Measurements from ENCODE around the gene GPRIN1.

The GPRIN1 gene

DNA sequence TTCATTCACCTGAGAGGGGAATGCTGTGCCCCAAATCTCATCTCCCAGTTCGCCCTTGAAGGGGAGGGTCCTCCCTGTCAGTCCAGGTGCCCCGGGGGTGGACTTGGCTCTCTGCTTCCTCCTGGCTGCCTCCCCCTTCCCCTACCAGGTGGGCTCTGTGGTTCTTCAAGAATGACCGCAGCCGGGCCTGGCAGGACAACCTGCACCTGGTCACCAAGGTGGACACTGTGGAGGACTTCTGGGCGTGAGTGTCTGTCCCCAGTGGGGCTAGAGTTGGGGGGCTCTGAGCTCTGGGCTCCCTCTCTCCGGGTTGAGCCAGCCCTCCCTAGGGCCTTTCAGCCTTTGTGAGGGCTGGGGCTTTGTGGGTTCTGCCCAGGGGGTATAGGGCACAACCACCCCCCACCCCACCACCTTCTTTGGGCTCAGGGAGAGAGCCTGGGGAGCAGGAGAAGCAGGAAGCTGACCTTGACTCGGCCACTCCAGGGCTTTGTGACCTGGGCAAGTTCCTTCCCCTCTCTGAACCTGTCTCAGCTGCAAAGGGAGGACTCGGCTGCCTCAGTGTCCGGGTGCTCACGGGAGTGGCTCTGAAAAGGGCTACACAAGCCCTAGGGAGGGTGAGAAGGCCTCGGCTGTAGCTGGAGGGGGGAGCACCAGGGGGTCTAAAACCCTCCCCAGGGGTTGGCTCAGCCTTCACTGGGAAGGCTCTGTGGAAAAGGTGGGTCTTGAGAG is 33.7 kb upstream of the GPRIN1 start:
- no peak for DNase-seq (ENCODE audit: low read depth)

DNA sequence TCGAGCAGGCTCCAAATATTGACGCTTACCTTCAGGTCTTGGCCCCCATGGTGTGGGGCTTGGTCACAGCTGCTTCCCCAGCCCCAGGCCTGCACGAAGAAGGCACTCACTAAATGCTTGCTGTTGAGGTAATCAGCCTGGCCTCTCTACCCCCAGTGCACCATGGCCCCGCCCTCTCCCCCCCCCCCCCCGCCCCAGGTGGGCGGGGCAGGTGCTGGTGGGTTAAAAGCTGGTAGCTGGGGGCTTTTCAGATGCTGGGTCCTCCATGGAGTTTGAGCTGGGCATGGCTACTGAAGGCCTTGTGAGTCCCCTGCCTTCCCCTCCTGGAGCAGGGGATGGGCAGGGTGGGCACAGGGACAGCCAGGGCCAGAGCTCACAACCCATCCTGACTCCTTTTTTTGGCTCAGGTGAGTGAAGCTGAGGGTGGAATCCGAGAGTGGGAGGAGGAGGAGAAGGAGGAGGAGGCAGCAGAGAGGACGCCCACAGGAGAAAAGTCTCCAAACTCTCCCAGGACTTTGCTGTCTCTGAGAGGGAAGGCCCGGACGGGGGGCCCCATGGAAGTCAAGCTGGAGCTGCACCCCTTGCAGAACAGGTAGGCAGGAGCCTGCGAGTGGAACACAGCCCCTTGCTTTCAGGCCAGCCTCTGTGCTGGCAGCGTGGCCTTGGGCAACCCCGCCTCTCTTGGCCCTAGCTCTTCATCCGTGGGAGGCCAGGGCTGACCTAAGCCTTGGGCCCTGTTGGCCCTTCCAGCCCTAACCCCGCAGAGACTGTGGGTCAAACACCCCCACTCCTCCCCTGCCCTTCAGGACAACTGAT is 32.9 kb upstream of the GPRIN1 start:
- no peak for DNase-seq (ENCODE audit: low read depth)

DNA sequence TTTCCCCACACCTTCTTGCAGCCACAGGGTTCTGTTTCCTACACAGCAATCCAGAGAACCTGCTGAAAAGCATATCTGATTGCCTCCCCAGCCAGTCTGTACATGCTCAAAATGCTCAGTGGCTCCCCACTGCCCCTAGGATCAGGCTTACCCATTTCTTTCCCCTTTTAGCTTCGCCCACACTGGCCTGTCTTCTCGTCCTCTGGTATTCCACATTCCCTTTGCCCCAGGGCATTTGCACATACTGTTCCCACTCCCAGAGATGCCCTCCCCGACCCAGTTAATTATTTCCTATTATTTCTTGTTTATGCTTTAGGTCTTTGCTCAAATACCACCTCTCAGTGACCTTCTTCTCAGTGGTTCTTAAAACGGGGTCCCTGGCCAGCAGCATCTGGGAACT is 30.7 kb upstream of the GPRIN1 start:
- DNase-seq (ENCODE audit: low read depth) = no peak

DNA sequence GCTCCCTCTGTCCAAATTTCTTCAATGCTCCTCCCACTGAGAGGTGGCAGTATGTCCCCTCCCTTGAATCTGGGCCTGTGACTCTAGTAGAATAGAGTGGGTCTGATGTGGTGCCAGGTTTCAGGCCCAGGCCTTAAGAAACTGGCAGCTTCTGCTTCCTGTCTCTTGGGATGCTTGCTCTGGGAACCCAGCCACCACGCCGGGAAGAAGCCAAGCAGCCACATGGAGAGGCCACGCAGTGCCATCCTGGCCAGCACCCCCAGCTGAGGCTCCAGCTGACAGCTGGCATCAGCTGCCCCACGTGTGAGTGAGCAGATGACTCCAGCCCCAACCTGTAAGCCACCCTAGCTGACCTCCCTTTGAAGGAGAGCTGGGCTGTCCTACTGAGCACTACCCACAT is 30.0 kb upstream of the GPRIN1 start:
- DNase-seq (ENCODE audit: low read depth) = peak; percentile 33

- DNase-seq (ENCODE audit: low read depth) = no peak
Observed at GRCh38 chr5:176639208-176639607, 29.3 kb upstream of the GPRIN1 start.

GRCh38 chr5:176638437-176638836 is 28.5 kb upstream of the GPRIN1 start:
- no peak for DNase-seq (ENCODE audit: low read depth)

DNA sequence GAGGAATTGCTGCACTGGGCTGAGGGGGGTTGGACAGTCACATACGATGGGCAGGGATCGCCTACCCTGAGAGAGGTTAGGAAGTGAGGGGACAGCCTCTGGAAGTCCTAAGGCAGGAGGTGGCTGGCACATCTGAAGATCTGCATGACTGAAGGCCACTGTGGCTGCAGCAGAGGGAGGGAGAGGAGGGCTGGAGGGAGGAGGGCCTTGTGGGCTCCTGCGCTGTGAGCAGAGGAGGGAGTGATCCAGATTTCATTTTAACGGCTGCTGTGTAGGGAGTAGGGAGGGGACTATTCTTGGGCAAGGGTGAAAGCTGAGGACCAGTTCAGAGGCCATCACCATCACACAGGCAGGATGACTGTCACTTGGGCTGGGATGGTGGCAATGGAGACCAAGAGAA is 27.6 kb upstream of the GPRIN1 start:
- DNase-seq (ENCODE audit: low read depth) = no peak

DNA sequence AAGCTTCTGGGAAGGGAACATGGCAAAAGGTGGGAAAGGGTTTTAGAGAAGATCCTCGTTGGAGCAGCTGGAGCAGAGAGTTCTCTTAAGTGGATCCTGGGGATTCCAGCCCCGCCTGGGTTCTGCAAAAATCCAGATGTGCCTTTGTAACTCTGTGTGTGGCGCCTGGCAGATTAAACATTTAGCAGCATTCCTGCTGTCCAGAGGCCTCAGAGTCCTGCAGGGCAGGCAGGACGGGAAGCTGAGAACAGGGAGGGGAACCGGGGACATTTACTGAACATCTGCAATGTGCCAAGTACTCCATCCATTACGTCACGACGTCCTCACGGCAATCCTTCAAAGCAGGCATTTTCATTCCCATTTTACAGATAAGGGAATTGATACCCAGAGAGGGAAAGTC is 26.5 kb upstream of the GPRIN1 start:
- no peak for DNase-seq (ENCODE audit: low read depth)

- DNase-seq (ENCODE audit: low read depth) = no peak
Observed at GRCh38 chr5:176633598-176633997, 23.6 kb upstream of the GPRIN1 start.

DNA sequence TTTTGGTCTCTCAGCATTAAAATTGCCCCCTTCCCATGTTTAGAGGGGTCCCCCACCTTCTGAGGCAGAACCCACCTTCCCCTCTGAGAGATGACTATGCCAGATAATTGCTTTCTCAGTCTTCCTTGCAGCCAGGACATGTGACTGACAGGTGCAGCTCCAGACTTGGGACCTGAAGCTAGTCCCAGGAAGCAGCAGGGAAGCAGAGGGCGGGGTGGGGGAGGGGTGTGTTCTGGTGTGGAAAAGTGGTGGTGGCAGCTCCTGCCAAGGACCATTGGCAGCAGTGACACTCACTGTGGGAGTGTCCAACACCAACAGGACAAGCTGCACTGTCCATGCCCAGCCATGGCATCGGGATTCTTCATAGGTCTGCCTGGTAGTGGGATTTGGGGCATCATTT is 22.8 kb upstream of the GPRIN1 start:
- DNase-seq (ENCODE audit: low read depth) = no peak

DNA sequence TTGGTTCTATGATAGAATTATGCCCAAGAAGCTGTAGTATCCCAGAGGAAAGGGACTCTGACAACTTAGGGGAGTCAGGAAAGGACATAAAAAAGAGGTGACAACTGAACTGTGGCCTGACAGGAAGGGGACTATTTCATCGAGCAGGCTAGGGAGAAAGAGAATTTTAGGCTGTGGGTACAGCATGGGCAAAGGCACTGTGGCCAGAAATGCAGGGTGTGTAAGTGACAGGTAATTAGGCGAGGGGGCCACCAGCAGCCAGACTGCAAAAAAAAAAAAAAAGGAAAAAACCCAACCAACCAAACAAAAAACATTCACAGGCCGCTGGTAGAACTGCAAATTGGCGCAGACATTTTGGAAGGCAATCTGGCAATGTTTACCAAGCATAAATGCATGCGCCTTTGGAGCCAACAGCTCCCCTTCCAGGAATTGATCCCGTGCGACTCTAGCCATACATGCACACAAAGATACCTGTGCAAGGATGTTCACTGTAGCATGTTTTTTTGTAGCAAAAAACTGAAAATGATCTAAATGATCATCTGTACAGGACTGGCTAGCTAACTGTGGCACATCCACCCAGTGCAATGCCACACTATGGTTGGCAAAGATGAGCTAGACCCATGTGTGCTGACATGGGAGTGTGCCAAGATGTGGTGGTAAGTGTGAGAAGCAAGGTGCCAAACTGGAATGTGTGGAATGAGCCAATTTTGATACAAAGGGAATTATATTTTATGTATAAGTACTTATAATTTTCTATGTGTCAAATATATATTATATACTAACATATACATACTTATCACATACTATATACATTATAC is 21.6 kb upstream of the GPRIN1 start:
- DNase-seq (ENCODE audit: low read depth) = no peak

- DNase-seq (ENCODE audit: low read depth) = no peak
Observed at GRCh38 chr5:176630681-176631222, 20.8 kb upstream of the GPRIN1 start.

DNA sequence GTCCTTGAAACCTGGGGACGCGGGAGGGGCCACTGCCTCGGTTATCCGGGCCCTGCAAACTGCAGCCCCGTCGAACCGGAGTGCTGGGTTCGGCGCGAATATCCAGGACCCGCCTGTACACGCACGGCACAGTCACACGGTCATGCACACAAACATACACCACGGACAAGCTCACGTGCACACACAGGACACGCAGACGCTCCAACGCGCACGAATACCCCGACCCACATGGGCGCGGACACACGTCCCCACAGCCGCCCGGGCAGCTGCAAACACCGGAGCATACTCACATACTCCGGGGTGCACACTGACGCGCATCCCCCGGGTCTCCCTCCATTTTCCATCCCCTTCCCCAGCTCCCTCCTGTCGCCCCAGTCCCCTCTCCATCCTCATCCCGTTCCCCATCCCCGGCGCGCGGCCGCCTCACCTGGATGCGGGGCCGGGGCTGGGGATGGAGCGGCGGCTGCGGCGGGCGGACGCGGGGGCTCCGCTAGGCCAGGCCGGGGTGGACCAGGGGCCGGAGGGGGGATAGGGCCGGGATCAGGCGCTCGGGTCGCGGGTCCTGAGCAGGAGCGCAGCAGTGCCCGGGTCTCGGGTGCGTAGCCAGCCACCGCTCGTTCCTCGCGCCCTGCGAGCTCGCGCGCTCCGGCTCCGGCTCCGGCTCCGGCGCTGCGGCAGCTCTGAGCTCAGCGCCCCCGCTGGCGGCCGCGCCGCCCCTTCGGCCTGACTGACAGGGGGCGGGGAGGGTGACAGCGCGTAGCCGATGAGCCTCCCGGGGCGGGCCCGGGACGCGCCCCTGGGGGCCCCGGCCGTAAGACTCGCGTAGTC is 20.1 kb upstream of the GPRIN1 start, which contains the start of the genes EIF4E1B and SNCB:
EIF4E1B (plus strand) TSS at position 823 of the 828 bp plus-strand sequence. CDS start 12,113 bp downstream, outside the sequence.
SNCB (minus strand) TSS at position 682 of the 828 bp plus-strand sequence. CDS start 880 bp downstream, outside the sequence.
- DNase-seq (ENCODE audit: low read depth) = no peak

DNA sequence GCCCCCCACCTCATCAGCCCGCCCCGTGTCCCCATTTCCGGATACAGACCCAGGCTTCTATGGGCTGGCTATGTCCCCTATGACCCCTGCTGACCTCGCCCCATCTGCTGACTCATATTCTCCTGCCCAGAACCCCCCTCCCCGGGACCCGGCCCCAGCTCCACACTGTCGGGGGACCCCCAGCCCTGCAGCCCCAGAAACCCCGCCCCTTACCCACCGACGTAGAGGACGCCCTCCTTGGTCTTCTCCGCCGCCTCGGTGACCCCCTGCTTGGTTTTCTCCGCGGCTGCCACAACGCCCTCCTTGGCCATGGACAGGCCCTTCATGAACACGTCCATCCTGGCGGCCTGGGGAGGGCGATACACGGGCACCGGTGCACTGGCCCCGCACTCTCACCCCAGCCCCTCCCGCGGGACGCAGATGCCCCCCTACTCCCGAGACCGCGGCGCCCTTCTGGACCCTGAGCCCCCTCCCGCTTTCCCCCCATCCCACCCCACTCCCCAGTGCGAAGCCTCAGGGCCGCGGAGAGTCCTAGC is 19.4 kb upstream of the GPRIN1 start:
- DNase-seq (ENCODE audit: low read depth) = no peak

- no peak for DNase-seq (ENCODE audit: low read depth)
Observed at GRCh38 chr5:176628406-176629228, 18.7 kb upstream of the GPRIN1 start.

DNA sequence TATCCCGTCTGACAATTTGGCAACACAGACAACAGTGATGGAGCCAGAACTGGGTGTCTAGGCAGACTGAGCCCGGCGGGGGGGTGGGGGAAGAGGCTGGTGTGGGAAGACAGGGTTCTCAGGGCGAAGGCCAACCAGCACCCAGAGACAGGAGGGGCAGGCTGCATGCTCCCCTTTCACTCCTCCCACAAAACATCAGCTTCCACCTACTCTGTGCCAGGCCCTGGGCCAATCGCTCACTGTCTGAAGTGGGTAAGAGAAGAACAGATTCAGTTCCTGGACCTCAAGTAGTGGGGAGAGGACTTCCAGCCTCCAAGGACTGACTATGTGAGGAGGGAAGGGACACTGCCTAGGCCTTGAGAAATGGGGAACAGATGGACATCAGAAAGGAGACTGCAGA is 17.6 kb upstream of the GPRIN1 start:
- DNase-seq (ENCODE audit: low read depth) = no peak

GRCh38 chr5:176626876-176627236 is 16.9 kb upstream of the GPRIN1 start:
- DNase-seq (ENCODE audit: low read depth) = no peak

GRCh38 chr5:176625966-176626875 is 16.3 kb upstream of the GPRIN1 start:
- DNase-seq (ENCODE audit: low read depth) = no peak

DNA sequence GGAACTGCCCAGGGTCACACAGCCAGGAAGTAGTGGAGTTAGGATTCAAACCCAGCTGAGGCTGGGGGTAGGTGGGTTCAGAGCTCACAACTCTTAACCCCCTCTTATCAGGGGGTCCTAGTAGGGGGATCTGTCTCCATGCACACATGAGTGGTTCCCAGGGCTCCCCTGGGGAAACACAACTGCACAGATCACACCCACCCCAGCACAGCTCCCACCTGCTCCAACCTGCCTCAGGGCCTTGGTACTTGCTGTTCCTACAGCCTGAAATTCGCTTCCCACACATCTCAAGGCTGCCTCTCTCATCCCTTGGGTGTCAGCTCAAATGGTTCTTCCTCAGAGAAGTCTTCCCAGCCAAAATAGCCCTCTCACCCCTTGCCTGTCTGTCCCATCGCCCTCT is 15.6 kb upstream of the GPRIN1 start:
- no peak for DNase-seq (ENCODE audit: low read depth)
